Effector memory CD8-positive, alpha-beta T cell (primary cell): Measurements from ENCODE around the gene PPIB.
A peak's percentile ranks its signal among the peaks of the same experiment; 100 is the strongest.

Source experiments
- ATAC-seq: fragments of 150-1000 bp; cut with Tn5 transposase; replicated peaks from 2 replicates; pipeline ENCODE4 v1.10.0; 2021; ENCODE audit warnings: mild to moderate bottlenecking, moderate library complexity
- DNase-seq, 3 experiments: peaks; one replicate each; pipeline ENCODE4 v3.0.0; 2021
- H3K27ac Mint-ChIP-seq, 2 donors: one replicate each; pipeline ENCODE4 v1.8.0; 2022; ENCODE audit warnings: mild to moderate bottlenecking in 2 of 2, mixed read lengths in 2 of 2, moderate library complexity in 2 of 2
- H3K27me3 Mint-ChIP-seq, 2 donors: one replicate each; pipeline ENCODE4 v1.8.0; 2022; ENCODE audit warnings: mixed read lengths in 2 of 2
- H3K36me3 Mint-ChIP-seq: one replicate; pipeline ENCODE4 v1.8.0; 2022; ENCODE audit warnings: mild to moderate bottlenecking, moderate library complexity, mixed read lengths; ENCODE audit not compliant: insufficient read depth
- H3K4me1 Mint-ChIP-seq, 2 donors: one replicate each; pipeline ENCODE4 v1.8.0; 2022; ENCODE audit warnings: low read depth in 2 of 2, mixed read lengths in 2 of 2
- H3K4me3 Mint-ChIP-seq, 2 donors: one replicate each; pipeline ENCODE4 v1.8.0; 2022; ENCODE audit warnings: mild to moderate bottlenecking in 2 of 2, mixed read lengths in 2 of 2, moderate library complexity in 2 of 2
- H3K9me3 Mint-ChIP-seq, 2 donors: one replicate each; pipeline ENCODE4 v1.8.0; 2022; ENCODE audit warnings: mixed read lengths in 2 of 2

Gene PPIB

DNA sequence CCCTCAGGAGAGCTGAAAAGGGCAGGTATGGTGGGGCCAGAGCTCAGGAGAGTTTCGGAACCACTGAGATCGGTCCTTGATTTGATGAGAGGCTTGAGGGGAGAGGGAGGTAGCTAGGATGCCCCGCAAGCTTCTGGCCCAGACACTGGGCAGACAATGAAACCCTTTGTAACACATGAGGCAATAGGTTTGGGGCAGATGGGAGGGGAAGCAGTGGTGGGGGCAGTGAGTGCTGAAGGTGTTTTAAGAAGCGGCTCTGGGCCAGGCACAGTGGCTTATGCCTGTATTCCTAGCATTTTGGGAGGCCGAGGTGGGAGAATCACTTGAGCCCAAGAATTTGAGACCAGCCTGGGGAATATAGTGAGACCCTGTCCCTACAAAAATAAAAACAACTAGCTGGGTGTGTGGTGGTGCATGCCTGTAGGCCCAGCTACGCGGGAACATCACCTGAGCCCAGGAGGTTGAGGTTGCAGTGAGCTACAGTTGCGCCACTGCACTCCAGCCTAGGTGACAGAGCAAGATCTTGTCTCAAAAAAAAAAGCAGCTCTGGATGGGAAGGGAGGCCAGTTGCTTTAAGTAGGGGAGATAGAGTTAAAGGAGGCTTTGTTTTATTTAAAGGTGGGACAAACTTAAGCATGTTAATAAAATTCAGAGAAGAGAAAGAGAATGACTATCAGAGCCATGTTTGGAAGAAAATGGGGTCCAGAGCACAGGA is 20.9 kb downstream of the PPIB start:
- Mint-ChIP-seq H3K4me1 (no peaks in the 10 kb centered on the region), H3K27me3 (no peaks in the 10 kb centered on the region), H3K27ac (peak overlapping the region; percentile 35 to 72), H3K36me3 (peaks cover 33% of the 10 kb centered on the region), H3K4me3 (no peak overlapping the region), H3K9me3 (no peaks in the 10 kb centered on the region)
- ATAC-seq: no peak
- no peak for DNase-seq

DNA sequence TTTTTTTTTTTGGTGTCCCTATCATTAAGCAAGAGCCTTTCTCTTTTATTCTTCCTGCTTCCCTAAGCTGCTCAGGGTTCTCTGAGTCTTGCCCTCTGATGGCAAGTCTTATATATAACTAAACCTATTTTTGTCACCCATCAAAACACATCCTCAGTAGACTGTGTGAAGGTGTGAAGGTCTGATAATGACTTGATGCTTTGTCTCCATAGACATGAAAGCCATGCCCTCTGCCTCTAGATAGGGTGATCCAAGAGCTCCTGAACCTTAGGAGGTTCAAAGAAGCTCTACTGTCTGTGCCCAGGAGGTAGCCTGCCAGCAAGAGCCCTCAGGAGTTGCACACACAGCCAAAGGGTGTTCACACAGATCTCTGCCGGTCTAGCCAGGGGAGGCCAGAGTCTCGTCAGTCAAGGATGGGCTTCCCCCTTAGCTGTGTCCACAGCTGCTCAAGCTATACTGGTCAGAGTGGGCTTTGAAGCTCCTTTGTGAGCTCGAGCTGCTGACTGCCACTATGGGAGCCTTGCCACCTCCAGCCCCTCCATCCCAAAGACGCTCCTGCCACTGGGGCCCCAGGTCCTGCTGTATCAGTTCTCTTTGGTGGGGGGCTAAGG is 24.4 kb downstream of the PPIB start:
- Mint-ChIP-seq H3K36me3 (peaks cover 45% of the 10 kb centered on the region), H3K9me3 (no peaks in the 10 kb centered on the region), H3K4me1 (no peaks in the 10 kb centered on the region), H3K27ac (no peak overlapping the region), H3K27me3 (no peaks in the 10 kb centered on the region), H3K4me3 (no peak overlapping the region)
- no peak for DNase-seq
- no peak for ATAC-seq

DNA sequence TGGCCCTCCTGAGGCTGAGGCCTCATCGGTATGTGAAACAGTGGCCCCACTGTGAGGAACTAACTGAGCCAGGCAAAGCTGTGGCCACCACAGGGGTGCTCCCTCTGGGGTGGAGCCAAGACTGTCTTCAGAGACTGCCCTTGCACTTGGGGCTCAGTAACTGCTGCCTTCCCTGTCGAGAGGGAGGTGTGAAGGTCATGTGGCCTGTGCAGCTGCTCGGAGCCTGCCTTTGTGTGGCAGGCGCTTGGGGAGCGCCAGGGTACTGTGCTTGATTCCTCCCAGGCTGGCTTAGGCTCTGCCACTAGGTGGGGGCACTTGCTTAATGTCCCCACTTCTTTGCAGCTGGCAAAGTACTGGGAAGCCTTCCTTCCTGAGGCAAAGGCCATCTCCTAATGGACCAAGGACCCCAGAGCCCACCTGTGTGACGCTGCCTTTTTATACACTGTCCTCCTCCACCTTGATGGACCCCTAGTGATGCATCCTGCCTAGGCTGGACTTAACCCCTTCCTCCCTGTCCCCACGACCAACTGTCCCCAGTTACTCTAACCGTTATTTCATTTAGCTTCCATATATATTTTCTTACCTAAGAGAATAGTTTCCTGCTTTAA is 25.5 kb downstream of the PPIB start:
- H3K9me3 Mint-ChIP-seq: no peaks in the 10 kb centered on the region
- peak; percentile 45 for ATAC-seq
- H3K4me1 Mint-ChIP-seq: no peaks in the 10 kb centered on the region
- no peak overlapping the region for H3K27ac Mint-ChIP-seq
- no peak for DNase-seq
- H3K4me3 Mint-ChIP-seq: no peak overlapping the region
- peaks cover 49% of the 10 kb centered on the region for H3K36me3 Mint-ChIP-seq
- no peaks in the 10 kb centered on the region for H3K27me3 Mint-ChIP-seq

- Mint-ChIP-seq H3K36me3 (peaks cover 52% of the 10 kb centered on the region), H3K27ac (no peak overlapping the region), H3K9me3 (no peaks in the 10 kb centered on the region), H3K27me3 (no peaks in the 10 kb centered on the region), H3K4me1 (no peaks in the 10 kb centered on the region), H3K4me3 (no peak overlapping the region)
- DNase-seq (no peak), ATAC-seq (no peak)
Measured at GRCh38 chr15:64136347-64136746, 26.5 kb downstream of the PPIB start.

- H3K36me3 Mint-ChIP-seq: peaks cover 72% of the 10 kb centered on the region
- H3K9me3 Mint-ChIP-seq: no peaks in the 10 kb centered on the region
- no peak overlapping the region for H3K27ac Mint-ChIP-seq
- no peak for DNase-seq
- H3K4me3 Mint-ChIP-seq: no peak overlapping the region
- ATAC-seq: no peak
- no peaks in the 10 kb centered on the region for H3K4me1 Mint-ChIP-seq
- H3K27me3 Mint-ChIP-seq: no peaks in the 10 kb centered on the region
Measured at GRCh38 chr15:64134345-64134829, 28.4 kb downstream of the PPIB start.

GRCh38 chr15:64133623-64134344 is 29.0 kb downstream of the PPIB start:
- H3K27ac Mint-ChIP-seq: peak overlapping the region; percentile 16 to 67
- no peaks in the 10 kb centered on the region for H3K27me3 Mint-ChIP-seq
- ATAC-seq (no peak), DNase-seq (no peak)
- no peaks in the 10 kb centered on the region for H3K9me3 Mint-ChIP-seq
- H3K36me3 Mint-ChIP-seq: peaks cover 78% of the 10 kb centered on the region
- no peak overlapping the region for H3K4me3 Mint-ChIP-seq
- H3K4me1 Mint-ChIP-seq: no peaks in the 10 kb centered on the region

- H3K27ac Mint-ChIP-seq: no peak overlapping the region
- peaks cover 87% of the 10 kb centered on the region for H3K36me3 Mint-ChIP-seq
- ATAC-seq (no peak), DNase-seq (no peak)
- H3K27me3 Mint-ChIP-seq: no peaks in the 10 kb centered on the region
- H3K4me3 Mint-ChIP-seq: no peak overlapping the region
- peaks cover 0 to 8% of the 10 kb centered on the region in 2 donors for H3K4me1 Mint-ChIP-seq
- H3K9me3 Mint-ChIP-seq: no peaks in the 10 kb centered on the region
Measured at GRCh38 chr15:64132217-64132616, 30.6 kb downstream of the PPIB start.

- H3K4me3 Mint-ChIP-seq: no peak overlapping the region
- H3K36me3 Mint-ChIP-seq: peaks cover 87% of the 10 kb centered on the region
- ATAC-seq (no peak), DNase-seq (no peak)
- H3K9me3 Mint-ChIP-seq: no peaks in the 10 kb centered on the region
- peaks cover 0 to 8% of the 10 kb centered on the region in 2 donors for H3K4me1 Mint-ChIP-seq
- no peak overlapping the region for H3K27ac Mint-ChIP-seq
- H3K27me3 Mint-ChIP-seq: no peaks in the 10 kb centered on the region
Measured at GRCh38 chr15:64131547-64131946, 31.3 kb downstream of the PPIB start.

DNA sequence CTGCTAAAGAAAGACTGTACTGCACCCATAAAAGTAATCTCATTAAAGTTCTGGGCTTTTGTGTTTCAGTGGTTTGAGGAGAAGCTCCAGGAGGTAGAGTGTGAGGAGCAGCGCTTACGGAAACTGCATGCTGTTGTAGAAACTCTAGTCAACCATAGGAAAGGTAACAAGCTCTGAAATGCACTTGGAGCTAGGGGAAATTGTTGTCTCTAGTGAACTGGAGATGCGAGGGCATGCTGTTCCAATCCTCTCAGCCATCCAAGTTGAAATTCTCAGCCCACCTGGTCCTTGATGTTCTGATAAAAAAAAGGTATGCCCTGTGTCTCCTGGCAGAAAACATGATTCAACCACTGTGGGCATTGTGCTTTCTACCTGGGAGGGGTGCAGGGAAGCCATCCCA is 32.7 kb downstream of the PPIB start:
- H3K27ac Mint-ChIP-seq: peak overlapping the region in 1 of 2 donors; percentile 20
- no peak for DNase-seq
- no peaks in the 10 kb centered on the region for H3K9me3 Mint-ChIP-seq
- no peak overlapping the region for H3K4me3 Mint-ChIP-seq
- H3K36me3 Mint-ChIP-seq: peaks cover 84% of the 10 kb centered on the region
- no peak for ATAC-seq
- H3K27me3 Mint-ChIP-seq: no peaks in the 10 kb centered on the region
- H3K4me1 Mint-ChIP-seq: peaks cover 0 to 10% of the 10 kb centered on the region in 2 donors

DNA sequence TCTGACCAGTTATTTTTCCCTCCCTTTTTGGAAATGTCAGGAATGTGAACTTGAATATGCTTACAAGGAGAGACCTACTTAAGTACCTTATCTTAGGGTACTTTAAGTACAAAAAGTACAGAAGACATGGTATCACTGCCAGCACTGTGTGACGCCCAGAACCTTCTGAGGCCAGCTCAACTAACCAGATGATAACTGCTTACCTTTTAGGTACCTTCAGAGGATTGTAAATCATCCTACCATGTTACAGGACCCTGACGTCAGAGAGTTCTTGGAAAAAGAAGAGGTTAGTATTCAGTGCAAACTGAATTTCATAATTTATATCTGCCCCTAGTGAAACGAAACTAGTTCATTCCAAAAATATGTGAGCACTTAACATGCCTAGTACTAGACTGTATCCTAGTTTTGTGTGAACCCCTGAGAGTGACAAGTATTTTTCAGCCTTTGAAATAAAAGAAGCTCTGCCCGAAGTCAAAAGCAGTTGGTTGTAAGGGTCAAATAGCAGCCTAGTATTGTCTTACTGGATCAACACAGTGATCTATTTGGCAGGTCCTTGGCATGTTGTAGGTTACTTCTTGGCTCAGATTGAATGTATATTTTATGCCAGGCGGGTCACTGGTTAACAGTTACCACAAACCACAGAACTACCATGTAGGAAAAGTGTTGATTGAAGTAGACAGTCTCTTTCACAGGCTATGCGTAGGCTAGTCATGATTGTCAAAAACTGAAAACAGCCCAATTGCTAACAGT is 35.1 kb downstream of the PPIB start:
- H3K27me3 Mint-ChIP-seq: no peaks in the 10 kb centered on the region
- no peak overlapping the region for H3K27ac Mint-ChIP-seq
- H3K4me3 Mint-ChIP-seq: no peak overlapping the region
- ATAC-seq (no peak), DNase-seq (no peak)
- H3K36me3 Mint-ChIP-seq: peaks cover 82% of the 10 kb centered on the region
- no peaks in the 10 kb centered on the region for H3K9me3 Mint-ChIP-seq
- peaks cover 0 to 10% of the 10 kb centered on the region in 2 donors for H3K4me1 Mint-ChIP-seq

DNA sequence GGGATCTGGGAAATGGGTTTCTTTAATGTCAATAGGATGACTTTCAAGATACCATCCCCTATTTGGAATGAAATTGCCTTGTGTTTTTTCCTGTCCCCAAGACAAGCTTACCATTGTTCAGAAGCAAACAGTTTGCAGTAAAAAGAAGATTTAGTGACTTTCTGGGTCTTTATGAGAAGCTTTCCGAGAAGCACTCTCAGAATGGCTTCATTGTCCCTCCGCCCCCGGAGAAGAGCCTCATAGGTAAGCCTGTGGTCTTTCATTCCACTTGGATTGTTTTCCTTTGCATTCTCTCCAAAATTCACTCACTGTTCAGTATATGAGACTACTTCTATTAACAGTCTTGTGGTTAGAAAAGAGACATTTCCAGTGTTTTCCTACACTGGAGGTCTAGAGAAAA is 36.8 kb downstream of the PPIB start:
- Mint-ChIP-seq H3K9me3 (no peaks in the 10 kb centered on the region), H3K27ac (no peak overlapping the region), H3K27me3 (no peaks in the 10 kb centered on the region), H3K36me3 (peaks cover 83% of the 10 kb centered on the region), H3K4me1 (peaks cover 3 to 14% of the 10 kb centered on the region in 2 donors), H3K4me3 (no peak overlapping the region)
- ATAC-seq: no peak
- DNase-seq: no peak

GRCh38 chr15:64122936-64123351 is 39.9 kb downstream of the PPIB start:
- no peaks in the 10 kb centered on the region for H3K9me3 Mint-ChIP-seq
- ATAC-seq: no peak
- H3K4me1 Mint-ChIP-seq: peaks cover 3 to 12% of the 10 kb centered on the region in 2 donors
- no peak for DNase-seq
- H3K36me3 Mint-ChIP-seq: peaks cover 83% of the 10 kb centered on the region
- no peak overlapping the region for H3K4me3 Mint-ChIP-seq
- H3K27ac Mint-ChIP-seq: peak overlapping the region in 1 of 2 donors; percentile 58
- H3K27me3 Mint-ChIP-seq: no peaks in the 10 kb centered on the region

DNA sequence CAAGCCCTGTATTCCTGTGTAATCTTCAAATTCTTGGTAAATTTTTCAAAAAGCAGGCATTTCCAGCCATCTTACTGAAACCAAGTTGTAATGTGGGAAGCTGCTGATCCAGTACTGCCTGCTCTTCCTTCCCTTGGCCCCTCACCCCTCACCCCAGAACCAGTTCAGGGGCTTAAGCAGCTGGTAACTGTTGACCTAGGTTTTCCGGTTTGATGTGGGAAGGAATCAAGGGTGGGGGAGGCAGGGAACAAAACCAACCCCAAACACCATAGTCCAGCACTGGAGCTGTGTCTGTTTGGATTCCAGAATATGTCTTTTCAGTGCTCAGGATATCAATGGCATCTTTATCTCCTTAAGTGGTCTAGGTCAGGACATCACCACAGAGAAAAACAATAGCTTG is 40.4 kb downstream of the PPIB start:
- H3K36me3 Mint-ChIP-seq: peaks cover 83% of the 10 kb centered on the region
- H3K27ac Mint-ChIP-seq: no peak overlapping the region
- DNase-seq (no peak), ATAC-seq (no peak)
- no peak overlapping the region for H3K4me3 Mint-ChIP-seq
- no peaks in the 10 kb centered on the region for H3K9me3 Mint-ChIP-seq
- no peaks in the 10 kb centered on the region for H3K27me3 Mint-ChIP-seq
- peaks cover 3 to 7% of the 10 kb centered on the region in 2 donors for H3K4me1 Mint-ChIP-seq
